Activated CD4-positive, alpha-beta memory T cell treated with anti-CD3 and anti-CD28 coated beads, Interleukin-2, amount 10 ng/mL, durations not matched to agents 7 days and 5 days (primary cell): ENCODE measurements around the gene OR6C3. TPM values are rescaled to one million over a fixed set of nuclear protein-coding genes. Genes with fewer than 3 reads are reported as not detected.
"Not testable (repeated sequence)": the region's sequence is repeated elsewhere in the genome, so short reads cannot be mapped to it uniquely, and the experiment has no call there.

Experiments
- CTCF ChIA-PET: fragments of 350-600 bp; sonication (Branson Sonifier 250); formaldehyde crosslinking; loops from one replicate; lab custom pipeline; 2021; ENCODE audit warnings: antibody characterized with exemption, inconsistent platforms; lab: Charles Lee
- POLR2A ChIA-PET: fragments of 350-600 bp; sonication (Branson Sonifier 250); formaldehyde crosslinking; loops from one replicate; lab custom pipeline; 2021; ENCODE audit warnings: antibody characterized with exemption; lab: Charles Lee
- DNase-seq: peaks from one replicate; pipeline ENCODE4 v3.0.0-alpha.2; 2020
- H3K27ac Mint-ChIP-seq: one replicate; pipeline ENCODE4 v1.8.0; 2021; ENCODE audit warnings: mild to moderate bottlenecking, mixed read lengths
- H3K27me3 Mint-ChIP-seq: one replicate; pipeline ENCODE4 v1.8.0; 2021; ENCODE audit warnings: mixed read lengths
- H3K36me3 Mint-ChIP-seq: one replicate; pipeline ENCODE4 v1.8.0; 2021; ENCODE audit warnings: low read depth, mixed read lengths
- H3K4me1 Mint-ChIP-seq: one replicate; pipeline ENCODE4 v1.8.0; 2021; ENCODE audit warnings: mixed read lengths
- H3K4me3 Mint-ChIP-seq: one replicate; pipeline ENCODE4 v1.8.0; 2021; ENCODE audit warnings: mild to moderate bottlenecking, mixed read lengths
- H3K9me3 Mint-ChIP-seq: one replicate; pipeline ENCODE4 v1.8.0; 2021; ENCODE audit warnings: mixed read lengths
- total RNA-seq, 2 experiments: library from RNA; stranded (reverse); gene quantifications; one replicate each; pipeline ENCODE4 v1.2.3, GENCODE V29; 2021

OR6C3 gene
- total RNA-seq, result not detected

GRCh38 chr12:55330446-55330845 is at the start of gene OR6C3:
Gene OR6C3 (plus strand): TSS chr12:55330746. CDS start chr12:55331701, 955 bp downstream.
- no peak within 1 kb of the TSS for H3K4me3 Mint-ChIP-seq
- POLR2A ChIA-PET, result no interaction called here
- H3K27me3 Mint-ChIP-seq, result peaks cover 4% of the 10 kb centered on the region
- H3K27ac Mint-ChIP-seq, result no peak within 1 kb of the TSS
- no peaks in the 10 kb centered on the region for H3K36me3 Mint-ChIP-seq
- H3K4me1 Mint-ChIP-seq, result no peaks in the 10 kb centered on the region
- DNase-seq, result no peak
- CTCF ChIA-PET, result no interaction called here
- H3K9me3 Mint-ChIP-seq, result no peaks in the 10 kb centered on the region

- no peak overlapping the region for H3K4me3 Mint-ChIP-seq
- no peak overlapping the region for H3K27ac Mint-ChIP-seq
- CTCF ChIA-PET, result no interaction called here
- H3K9me3 Mint-ChIP-seq, result no peaks in the 10 kb centered on the region
- H3K36me3 Mint-ChIP-seq, result no peaks in the 10 kb centered on the region
- DNase-seq, result no peak
- H3K4me1 Mint-ChIP-seq, result no peaks in the 10 kb centered on the region
- peaks cover 11% of the 10 kb centered on the region for H3K27me3 Mint-ChIP-seq
- POLR2A ChIA-PET, result no interaction called here
These were observed 49.6 kb upstream of the OR6C3 start for GRCh38 chr12:55280991-55281390.

- Mint-ChIP-seq H3K4me3 (no peak overlapping the region), H3K4me1 (no peaks in the 10 kb centered on the region), H3K36me3 (no peaks in the 10 kb centered on the region), H3K27me3 (peaks cover 10% of the 10 kb centered on the region), H3K27ac (no peak overlapping the region), H3K9me3 (no peaks in the 10 kb centered on the region)
- DNase-seq, result no peak
- POLR2A ChIA-PET, result no interaction called here
- CTCF ChIA-PET, result interaction anchor here (1.4 kb wide), 1 partner anchor 20 kb away, joined by 3 read pairs; no protein-coding TSS in a partner anchor
These were observed 40.5 kb upstream of the OR6C3 start for GRCh38 chr12:55289999-55290398.

- CTCF ChIA-PET, result no interaction called here
- no peaks in the 10 kb centered on the region for H3K9me3 Mint-ChIP-seq
- no peak for DNase-seq
- H3K4me3 Mint-ChIP-seq, result no peak within 1 kb of the TSS
- no peaks in the 10 kb centered on the region for H3K4me1 Mint-ChIP-seq
- peaks cover 6% of the 10 kb centered on the region for H3K27me3 Mint-ChIP-seq
- POLR2A ChIA-PET, result no interaction called here
- H3K27ac Mint-ChIP-seq, result no peak within 1 kb of the TSS
- H3K36me3 Mint-ChIP-seq, result no peaks in the 10 kb centered on the region
These were observed 34.1 kb upstream of the OR6C3 start, which contains the start of gene OR6C6 for GRCh38 chr12:55296469-55296868. Gene OR6C6 (minus strand): TSS chr12:55296569. CDS start chr12:55295232, 1,337 bp downstream.

- CTCF ChIA-PET, result no interaction called here
- H3K4me1 Mint-ChIP-seq, result no peaks in the 10 kb centered on the region
- H3K27me3 Mint-ChIP-seq, result peaks cover 7% of the 10 kb centered on the region
- H3K4me3 Mint-ChIP-seq, result no peak within 1 kb of the TSS
- H3K9me3 Mint-ChIP-seq, result no peaks in the 10 kb centered on the region
- POLR2A ChIA-PET, result no interaction called here
- no peak for DNase-seq
- no peak within 1 kb of the TSS for H3K27ac Mint-ChIP-seq
- no peaks in the 10 kb centered on the region for H3K36me3 Mint-ChIP-seq
These were observed 16.5 kb upstream of the OR6C3 start, which contains the start of gene OR6C1 for GRCh38 chr12:55314043-55314442. Gene OR6C1 (plus strand): TSS chr12:55314343. CDS start chr12:55320600, 6,257 bp downstream.

- no peaks in the 10 kb centered on the region for H3K9me3 Mint-ChIP-seq
- no peaks in the 10 kb centered on the region for H3K36me3 Mint-ChIP-seq
- no peaks in the 10 kb centered on the region for H3K4me1 Mint-ChIP-seq
- DNase-seq, result no peak
- no peaks in the 10 kb centered on the region for H3K27me3 Mint-ChIP-seq
- ChIA-PET POLR2A (no interaction called here), CTCF (no interaction called here)
- H3K27ac Mint-ChIP-seq, result no peak overlapping the region
- no peak overlapping the region for H3K4me3 Mint-ChIP-seq
These were observed 10.3 kb upstream of the OR6C3 start for GRCh38 chr12:55320201-55320600.

GRCh38 chr12:55325801-55326200 is 4.7 kb upstream of the OR6C3 start:
- H3K9me3 Mint-ChIP-seq, H3K27me3 Mint-ChIP-seq, POLR2A ChIA-PET: not testable (repeated sequence)

GRCh38 chr12:55336002-55336401 is 5.5 kb downstream of the OR6C3 start:
- no peaks in the 10 kb centered on the region for H3K4me1 Mint-ChIP-seq
- H3K36me3 Mint-ChIP-seq, result no peaks in the 10 kb centered on the region
- H3K27ac Mint-ChIP-seq, result no peak overlapping the region
- H3K4me3 Mint-ChIP-seq, result no peak overlapping the region
- ChIA-PET CTCF (no interaction called here), POLR2A (no interaction called here)
- no peaks in the 10 kb centered on the region for H3K9me3 Mint-ChIP-seq
- no peak for DNase-seq
- H3K27me3 Mint-ChIP-seq, result peaks cover 7% of the 10 kb centered on the region

More at GRCh38 chr12:55325801-55326200, 4.7 kb upstream of the OR6C3 start:
- H3K4me1 Mint-ChIP-seq, CTCF ChIA-PET, DNase-seq, H3K4me3 Mint-ChIP-seq, H3K36me3 Mint-ChIP-seq, H3K27ac Mint-ChIP-seq: not testable (repeated sequence)

GRCh38 chr12:55355338-55355737 is 24.8 kb downstream of the OR6C3 start:
- H3K36me3 Mint-ChIP-seq, H3K27ac Mint-ChIP-seq, H3K4me3 Mint-ChIP-seq, H3K27me3 Mint-ChIP-seq, POLR2A ChIA-PET, H3K9me3 Mint-ChIP-seq, DNase-seq, CTCF ChIA-PET, H3K4me1 Mint-ChIP-seq: not testable (repeated sequence)

GRCh38 chr12:55362675-55363074 is 32.1 kb downstream of the OR6C3 start, which contains the start of gene OR6C75:
Gene OR6C75 (plus strand): TSS chr12:55362975. CDS start chr12:55365111, 2,136 bp downstream.
- no peak within 1 kb of the TSS for H3K27ac Mint-ChIP-seq
- no peaks in the 10 kb centered on the region for H3K9me3 Mint-ChIP-seq
- no peaks in the 10 kb centered on the region for H3K4me1 Mint-ChIP-seq
- ChIA-PET CTCF (no interaction called here), POLR2A (no interaction called here)
- H3K36me3 Mint-ChIP-seq, result no peaks in the 10 kb centered on the region
- H3K27me3 Mint-ChIP-seq, result peaks cover 20% of the 10 kb centered on the region
- DNase-seq, result no peak
- H3K4me3 Mint-ChIP-seq, result no peak within 1 kb of the TSS

- no peaks in the 10 kb centered on the region for H3K9me3 Mint-ChIP-seq
- no peak for DNase-seq
- H3K27ac Mint-ChIP-seq, result no peak overlapping the region
- H3K4me3 Mint-ChIP-seq, result no peak overlapping the region
- ChIA-PET POLR2A (no interaction called here), CTCF (no interaction called here)
- no peaks in the 10 kb centered on the region for H3K36me3 Mint-ChIP-seq
- H3K4me1 Mint-ChIP-seq, result no peaks in the 10 kb centered on the region
- H3K27me3 Mint-ChIP-seq, result peaks cover 15% of the 10 kb centered on the region
These were observed 34.5 kb downstream of the OR6C3 start for GRCh38 chr12:55365086-55365485.

GRCh38 chr12:55372521-55372920 is 42.0 kb downstream of the OR6C3 start:
- no peak for DNase-seq
- CTCF ChIA-PET, result no interaction called here
- H3K27me3 Mint-ChIP-seq, result peaks cover 3% of the 10 kb centered on the region
- no peaks in the 10 kb centered on the region for H3K36me3 Mint-ChIP-seq
- POLR2A ChIA-PET, result no interaction called here
- H3K9me3 Mint-ChIP-seq, result no peaks in the 10 kb centered on the region
- no peak overlapping the region for H3K4me3 Mint-ChIP-seq
- no peaks in the 10 kb centered on the region for H3K4me1 Mint-ChIP-seq
- no peak overlapping the region for H3K27ac Mint-ChIP-seq
